ENCODE data around the gene STARD3NL. TPM values are rescaled to one million over a fixed set of nuclear protein-coding genes. Genes with fewer than 3 reads are reported as not detected.
A peak's percentile ranks its signal among the peaks of the same experiment; 100 is the strongest.
"Not testable (repeated sequence)": the region's sequence is repeated elsewhere in the genome, so short reads cannot be mapped to it uniquely, and the experiment has no call there.

The STARD3NL gene
- polyA plus RNA-seq, 3 donors from 2014 or later = 94.8 to 121 (median 113) TPM

DNA sequence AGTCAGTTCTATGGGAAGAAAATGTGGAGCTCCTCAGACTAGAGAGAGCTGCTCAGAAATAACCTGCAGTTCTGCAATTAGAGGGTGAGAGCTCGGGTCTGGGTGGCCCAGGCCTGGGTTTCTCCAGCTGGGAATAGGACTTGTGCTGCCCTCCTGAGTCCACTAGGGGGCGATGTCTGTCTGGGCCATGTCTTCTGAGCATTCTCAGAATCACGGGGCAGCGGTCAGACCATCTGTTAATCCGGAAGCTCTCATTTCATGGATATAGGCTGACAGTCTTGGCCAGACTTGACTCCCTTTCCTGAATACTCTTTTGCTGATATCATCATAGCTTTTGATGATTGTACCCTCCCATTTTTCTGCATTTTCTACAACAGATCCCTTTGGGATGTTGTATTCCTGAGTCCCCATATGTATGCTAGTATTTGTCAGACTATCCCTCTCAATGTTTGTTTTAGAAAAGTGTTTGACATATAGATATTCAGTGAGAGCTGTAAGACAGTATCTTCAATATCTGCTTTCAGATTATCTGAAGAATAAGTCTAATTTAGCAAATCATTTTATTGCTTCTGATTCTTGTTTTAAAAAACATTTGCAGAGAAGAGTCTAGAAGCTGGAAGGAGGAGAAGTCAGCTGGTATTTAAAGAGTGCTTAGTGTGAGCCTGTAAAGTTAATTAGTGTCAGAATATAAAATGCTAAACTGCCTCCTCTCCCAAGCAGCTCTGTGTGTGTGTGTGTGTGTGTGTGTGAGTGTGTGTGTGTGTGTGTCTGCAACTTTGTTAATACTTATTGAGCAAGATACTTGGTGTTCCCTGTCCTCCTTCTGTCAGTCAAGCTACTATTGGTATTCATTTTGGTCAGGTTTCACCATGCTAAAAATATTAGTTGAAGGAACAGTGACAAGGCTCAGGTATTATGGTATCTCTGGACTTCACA is 38.0 kb downstream of the STARD3NL start:
- H3K27me3 Mint-ChIP-seq (ENCODE audit: low read depth in 3 of 3) = peaks cover 2 to 5% (median 5%) of the 10 kb centered on the region in 3 donors
- no peaks in the 10 kb centered on the region for H3K9me3 Mint-ChIP-seq
- peak overlapping the region; percentile 87 to 95 (median 90) for H3K4me3 Mint-ChIP-seq
- peak; percentile 86 to 87 (median 87) for DNase-seq
- H3K27ac Mint-ChIP-seq = peak overlapping the region; percentile 95 to 100 (median 98)
- H3K4me1 Mint-ChIP-seq = peaks cover 56 to 64% of the 10 kb centered on the region in 2 donors
- peaks cover 20 to 31% (median 28%) of the 10 kb centered on the region in 3 donors for H3K36me3 Mint-ChIP-seq

DNA sequence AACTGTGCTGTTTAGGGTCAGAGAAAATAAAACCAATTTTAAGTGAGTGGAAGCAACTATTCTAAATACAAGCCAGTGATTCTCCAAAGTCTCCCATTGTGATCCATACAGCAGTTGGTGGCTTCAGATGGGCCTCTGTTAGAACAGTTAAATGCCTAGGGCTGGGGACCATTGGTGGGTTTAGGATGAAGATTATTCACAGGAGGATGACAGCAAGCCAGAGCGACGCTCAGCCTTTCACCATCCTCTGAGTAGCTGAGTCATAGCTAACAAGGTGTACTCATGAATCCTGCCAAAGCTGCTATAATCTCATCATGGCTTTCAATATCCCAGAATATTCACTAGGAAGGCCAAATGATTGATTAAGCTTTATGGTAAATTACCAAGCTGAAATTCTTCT is 39.6 kb downstream of the STARD3NL start:
- Mint-ChIP-seq H3K4me3 (peak overlapping the region; percentile 87 to 95 (median 90)), H3K27me3 (ENCODE audit: low read depth in 3 of 3) (peaks cover 2 to 5% (median 3%) of the 10 kb centered on the region in 3 donors), H3K4me1 (peaks cover 69 to 76% of the 10 kb centered on the region in 2 donors), H3K9me3 (no peaks in the 10 kb centered on the region), H3K27ac (peak overlapping the region; percentile 95 to 100 (median 98)), H3K36me3 (peaks cover 21 to 30% (median 29%) of the 10 kb centered on the region in 3 donors)
- no peak for DNase-seq

DNA sequence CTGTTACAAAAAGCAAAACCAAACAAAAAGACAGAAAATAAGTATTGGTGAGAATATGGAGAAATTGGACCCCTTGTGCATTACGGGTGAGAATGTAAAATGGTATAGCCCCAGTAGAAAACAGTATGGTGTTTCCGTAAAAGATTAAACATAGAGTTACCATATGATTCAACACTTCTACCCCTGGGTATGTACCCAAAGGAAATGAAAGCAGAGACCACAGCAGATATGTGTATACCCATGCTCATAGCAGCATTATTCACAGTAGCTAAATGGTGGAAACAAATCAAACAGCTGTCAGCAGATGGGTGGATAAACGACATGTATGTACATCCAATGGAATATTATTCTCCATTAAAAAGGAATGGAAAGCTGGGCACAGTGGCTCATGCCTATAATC is 42.4 kb downstream of the STARD3NL start:
- DNase-seq = peak; percentile 65 to 75 (median 71)
- H3K27ac Mint-ChIP-seq = peak overlapping the region; percentile 95 to 100 (median 98)
- peaks cover 22 to 37% (median 26%) of the 10 kb centered on the region in 3 donors for H3K36me3 Mint-ChIP-seq
- H3K4me3 Mint-ChIP-seq = peak overlapping the region; percentile 87 to 95 (median 90)
- peaks cover 94 to 100% of the 10 kb centered on the region in 2 donors for H3K4me1 Mint-ChIP-seq
- H3K27me3 Mint-ChIP-seq (ENCODE audit: low read depth in 3 of 3) = peaks cover 2 to 5% (median 3%) of the 10 kb centered on the region in 3 donors
- no peaks in the 10 kb centered on the region for H3K9me3 Mint-ChIP-seq

DNA sequence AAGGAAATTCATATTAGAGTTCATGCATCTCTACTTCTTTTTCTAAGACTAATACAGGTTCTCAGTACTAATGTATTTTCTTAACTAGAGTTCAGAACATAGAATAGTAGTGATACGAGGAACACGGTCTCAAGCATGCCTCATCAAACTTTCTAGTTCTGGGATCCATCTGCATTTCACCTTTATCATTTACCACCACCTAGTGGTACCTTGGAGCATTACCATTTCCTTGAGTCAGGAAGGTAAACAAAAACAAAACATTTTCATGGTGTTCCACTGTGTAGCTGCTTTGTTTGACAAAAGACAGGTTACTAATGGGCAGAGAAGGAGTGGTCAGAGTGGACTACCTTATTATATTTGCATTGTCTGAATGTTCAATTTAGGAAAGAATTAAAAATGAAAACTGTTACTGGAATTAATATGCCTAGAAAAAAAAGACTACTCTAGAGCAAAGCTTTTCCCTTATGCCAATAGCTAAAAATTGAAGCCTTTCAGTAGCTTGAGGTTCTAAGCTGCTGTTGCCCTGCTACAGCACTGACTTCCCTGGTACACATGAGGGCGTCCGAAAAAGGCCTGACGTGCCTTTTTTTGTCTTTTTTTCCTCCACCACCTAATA is 44.5 kb downstream of the STARD3NL start:
- H3K9me3 Mint-ChIP-seq = no peaks in the 10 kb centered on the region
- H3K4me3 Mint-ChIP-seq = peak overlapping the region; percentile 55 to 93 (median 71)
- peaks cover 2 to 5% (median 3%) of the 10 kb centered on the region in 3 donors for H3K27me3 Mint-ChIP-seq (ENCODE audit: low read depth in 3 of 3)
- H3K27ac Mint-ChIP-seq = peak overlapping the region; percentile 94 to 100 (median 97)
- H3K4me1 Mint-ChIP-seq = peaks cover 94 to 100% of the 10 kb centered on the region in 2 donors
- peak; percentile 64 to 69 (median 66) for DNase-seq
- H3K36me3 Mint-ChIP-seq = peaks cover 24 to 55% (median 35%) of the 10 kb centered on the region in 3 donors

DNA sequence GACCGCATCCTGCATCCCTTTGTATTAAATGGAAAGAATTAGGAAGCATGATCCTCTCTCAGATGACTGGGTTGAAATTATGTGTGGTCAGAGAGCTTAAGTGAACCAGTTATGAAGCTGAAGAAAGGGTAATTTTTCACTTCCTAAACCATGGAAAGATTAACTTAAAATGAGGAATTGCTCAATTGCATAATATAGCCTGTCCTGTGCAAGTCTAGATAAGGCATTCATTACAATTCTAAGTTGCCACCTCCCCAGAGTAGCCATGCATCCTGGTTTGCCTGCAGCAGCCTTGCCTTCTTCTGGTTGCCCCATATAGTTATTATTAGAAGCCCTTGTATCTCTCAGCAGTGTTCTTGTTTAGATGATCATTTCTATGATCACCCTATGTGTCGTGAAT is 45.3 kb downstream of the STARD3NL start:
- DNase-seq = no peak
- peaks cover 29 to 60% (median 40%) of the 10 kb centered on the region in 3 donors for H3K36me3 Mint-ChIP-seq
- H3K4me1 Mint-ChIP-seq = peaks cover 94 to 100% of the 10 kb centered on the region in 2 donors
- H3K9me3 Mint-ChIP-seq = no peaks in the 10 kb centered on the region
- H3K27me3 Mint-ChIP-seq (ENCODE audit: low read depth in 3 of 3) = peaks cover 0 to 5% (median 2%) of the 10 kb centered on the region in 3 donors
- H3K4me3 Mint-ChIP-seq = peak overlapping the region; percentile 55 to 93 (median 71)
- peak overlapping the region; percentile 94 to 100 (median 97) for H3K27ac Mint-ChIP-seq

DNA sequence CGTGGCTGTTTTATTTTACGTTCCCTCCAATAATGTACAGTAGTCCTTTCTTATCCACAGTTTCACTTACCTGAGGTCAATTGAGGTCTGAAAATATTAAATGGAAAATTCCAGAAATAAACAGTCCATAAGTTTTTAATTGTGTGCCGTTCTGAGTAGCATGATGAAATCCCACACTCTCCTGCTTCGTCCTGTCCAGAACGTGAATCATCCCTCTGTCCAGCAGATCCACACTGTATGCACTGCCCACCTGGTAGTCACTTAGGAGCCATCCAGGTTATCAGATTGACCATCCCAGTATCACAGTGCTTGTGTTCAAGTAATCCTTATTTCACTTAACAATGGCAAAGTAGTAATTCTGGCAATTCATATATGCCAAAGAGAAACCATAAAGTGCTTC is 46.3 kb downstream of the STARD3NL start:
- peaks cover 97 to 100% of the 10 kb centered on the region in 2 donors for H3K4me1 Mint-ChIP-seq
- DNase-seq = peak in 1 of 3 donors; percentile 33
- peaks cover under 1 to 5% (median 2%) of the 10 kb centered on the region in 3 donors for H3K27me3 Mint-ChIP-seq (ENCODE audit: low read depth in 3 of 3)
- H3K4me3 Mint-ChIP-seq = peak overlapping the region; percentile 84 to 93 (median 85)
- no peaks in the 10 kb centered on the region for H3K9me3 Mint-ChIP-seq
- peaks cover 38 to 65% (median 49%) of the 10 kb centered on the region in 3 donors for H3K36me3 Mint-ChIP-seq
- peak overlapping the region; percentile 97 to 100 (median 98) for H3K27ac Mint-ChIP-seq

DNA sequence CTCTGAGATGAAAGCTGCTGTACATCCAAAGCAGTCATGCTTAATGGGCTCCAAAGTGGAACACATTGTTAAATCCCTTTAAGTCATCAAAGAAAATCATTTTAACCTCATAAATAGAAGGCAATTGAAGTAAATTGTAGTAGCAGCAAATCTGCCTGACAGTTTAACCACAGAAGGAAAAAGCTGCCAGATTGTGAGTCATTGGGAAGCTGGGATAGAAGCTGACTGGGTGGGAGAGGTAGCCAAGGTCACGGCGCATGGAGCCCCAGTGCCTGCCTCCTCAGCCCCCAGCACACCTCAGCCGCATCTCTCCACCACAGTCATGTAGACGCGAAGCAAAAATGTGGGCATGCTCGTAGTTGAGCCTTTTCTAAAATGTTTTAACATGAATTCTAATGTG is 51.3 kb downstream of the STARD3NL start:
- peaks cover 7 to 23% (median 11%) of the 10 kb centered on the region in 3 donors for H3K27me3 Mint-ChIP-seq (ENCODE audit: low read depth in 3 of 3)
- peak overlapping the region; percentile 97 to 100 (median 98) for H3K27ac Mint-ChIP-seq
- H3K9me3 Mint-ChIP-seq = no peaks in the 10 kb centered on the region
- peak overlapping the region; percentile 70 to 86 (median 74) for H3K4me3 Mint-ChIP-seq
- H3K4me1 Mint-ChIP-seq = peaks cover 98 to 100% of the 10 kb centered on the region in 2 donors
- peak in 2 of 3 donors; percentile 37 to 50 for DNase-seq
- H3K36me3 Mint-ChIP-seq = peaks cover 37 to 65% (median 48%) of the 10 kb centered on the region in 3 donors

DNA sequence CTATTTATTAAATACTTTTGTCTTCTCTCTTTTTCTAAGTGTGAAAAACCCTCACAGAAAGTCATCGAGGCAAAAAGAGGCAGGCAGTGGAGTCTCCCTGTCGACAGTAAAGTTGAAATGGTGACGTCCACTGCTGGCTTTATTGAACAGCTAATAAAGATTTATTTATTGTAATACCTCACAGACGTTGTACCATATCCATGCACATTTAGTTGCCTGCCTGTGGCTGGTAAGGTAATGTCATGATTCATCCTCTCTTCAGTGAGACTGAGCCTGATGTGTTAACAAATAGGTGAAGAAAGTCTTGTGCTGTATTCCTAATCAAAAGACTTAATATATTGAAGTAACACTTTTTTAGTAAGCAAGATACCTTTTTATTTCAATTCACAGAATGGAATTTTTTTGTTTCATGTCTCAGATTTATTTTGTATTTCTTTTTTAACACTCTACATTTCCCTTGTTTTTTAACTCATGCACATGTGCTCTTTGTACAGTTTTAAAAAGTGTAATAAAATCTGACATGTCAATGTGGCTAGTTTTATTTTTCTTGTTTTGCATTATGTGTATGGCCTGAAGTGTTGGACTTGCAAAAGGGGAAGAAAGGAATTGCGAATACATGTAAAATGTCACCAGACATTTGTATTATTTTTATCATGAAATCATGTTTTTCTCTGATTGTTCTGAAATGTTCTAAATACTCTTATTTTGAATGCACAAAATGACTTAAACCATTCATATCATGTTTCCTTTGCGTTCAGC is 52.0 kb downstream of the STARD3NL start:
- DNase-seq = no peak
- Mint-ChIP-seq H3K4me1 (peaks cover 98 to 100% of the 10 kb centered on the region in 2 donors), H3K9me3 (no peaks in the 10 kb centered on the region), H3K4me3 (peak overlapping the region; percentile 70 to 86 (median 74)), H3K27me3 (ENCODE audit: low read depth in 3 of 3) (peaks cover 7 to 29% (median 11%) of the 10 kb centered on the region in 3 donors), H3K27ac (peak overlapping the region; percentile 97 to 100 (median 98)), H3K36me3 (peaks cover 37 to 63% (median 46%) of the 10 kb centered on the region in 3 donors)

DNA sequence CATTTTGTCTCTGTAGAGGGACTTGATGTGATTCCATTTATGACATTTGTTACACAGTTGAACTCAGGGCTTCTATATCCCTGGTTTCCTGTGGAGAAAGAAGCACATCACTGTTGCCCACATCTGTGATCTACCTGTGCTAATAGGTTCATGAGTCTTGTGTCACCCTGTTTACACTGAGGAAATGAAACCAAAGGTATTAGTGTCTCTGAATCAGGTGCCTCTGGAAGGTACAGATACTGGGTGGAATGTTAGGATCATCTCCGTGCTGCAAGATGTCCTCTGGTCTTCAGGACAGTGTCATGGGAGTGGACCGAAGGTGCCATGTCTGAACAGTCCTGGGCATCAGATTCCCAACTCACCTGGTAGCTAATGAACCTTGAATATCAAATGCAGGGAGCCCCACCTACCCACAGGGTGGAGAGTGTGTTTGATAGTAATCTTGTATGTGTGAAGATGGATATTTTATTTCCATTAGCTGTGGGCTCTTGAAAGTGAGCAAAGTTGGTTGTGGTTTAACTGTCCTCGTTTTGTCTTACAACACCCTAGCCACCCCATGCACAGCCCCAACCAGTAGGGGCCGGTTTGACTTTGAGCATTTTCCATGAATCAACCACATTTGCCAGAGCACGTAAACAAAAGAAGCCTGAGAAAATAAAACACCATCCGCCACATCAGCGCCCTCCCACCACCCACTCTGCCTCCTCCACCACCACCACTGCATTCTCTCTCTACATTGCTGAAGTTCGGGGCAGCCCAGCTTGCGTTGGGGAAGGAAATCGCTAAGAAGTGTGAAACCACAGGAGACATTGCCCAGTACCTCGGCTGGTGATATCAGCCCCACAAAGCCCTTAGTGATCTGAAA is 54.7 kb downstream of the STARD3NL start:
- Mint-ChIP-seq H3K27ac (peak overlapping the region; percentile 97 to 100 (median 98)), H3K36me3 (peaks cover 44 to 56% (median 54%) of the 10 kb centered on the region in 3 donors), H3K4me3 (peak overlapping the region; percentile 65 to 75 (median 69)), H3K27me3 (ENCODE audit: low read depth in 3 of 3) (peaks cover 7 to 29% (median 10%) of the 10 kb centered on the region in 3 donors), H3K9me3 (no peaks in the 10 kb centered on the region), H3K4me1 (peaks cover 97 to 100% of the 10 kb centered on the region in 2 donors)
- peak; percentile 98 for DNase-seq

DNA sequence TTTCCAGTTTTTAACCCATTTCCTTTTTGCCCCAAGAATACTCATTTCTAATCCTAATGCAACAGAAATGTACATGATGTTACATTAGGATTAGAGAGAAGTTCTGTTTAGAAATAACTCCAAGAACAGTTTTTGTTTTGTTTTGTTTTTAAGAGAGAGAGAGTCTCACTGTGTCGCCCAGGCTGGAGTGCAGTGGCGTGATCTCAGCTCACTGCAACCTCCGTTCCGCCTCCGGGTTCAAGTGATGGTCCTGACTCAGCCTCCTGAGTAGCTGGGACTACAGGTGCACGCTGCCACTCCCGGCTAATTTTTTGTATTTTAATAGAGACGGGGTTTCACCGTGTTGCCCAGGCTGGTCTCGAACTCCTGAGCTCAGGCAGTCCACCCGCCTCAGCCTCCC is 56.7 kb downstream of the STARD3NL start:
- Mint-ChIP-seq H3K36me3 (peaks cover 39 to 54% (median 51%) of the 10 kb centered on the region in 3 donors), H3K4me3 (peak overlapping the region; percentile 62 to 77 (median 71)), H3K27me3 (ENCODE audit: low read depth in 3 of 3) (peaks cover 7 to 25% (median 10%) of the 10 kb centered on the region in 3 donors), H3K27ac (peak overlapping the region; percentile 97 to 100 (median 98)), H3K4me1 (peaks cover 95 to 99% of the 10 kb centered on the region in 2 donors)
- not testable (repeated sequence) for H3K9me3 Mint-ChIP-seq
- DNase-seq = peak in 2 of 3 donors; percentile 47 to 52

DNA sequence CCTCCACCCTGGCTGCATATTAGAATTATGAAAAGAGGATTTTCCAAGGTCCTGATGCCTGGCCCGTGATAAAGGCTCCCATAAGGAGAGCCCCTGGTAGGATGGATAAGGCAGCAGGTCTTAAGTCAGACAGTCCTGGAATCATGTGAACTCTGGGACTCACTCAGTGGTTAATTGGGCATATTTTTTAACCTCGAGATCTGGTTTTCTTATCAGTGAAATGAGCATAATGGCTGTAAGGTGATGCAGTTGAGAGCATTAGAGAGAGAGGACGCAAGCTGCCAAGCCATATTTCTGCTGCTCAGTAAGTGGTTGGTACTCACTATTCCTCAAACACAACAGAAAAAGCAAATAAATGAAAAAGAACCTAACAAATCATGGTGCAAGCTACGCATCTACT is 57.6 kb downstream of the STARD3NL start:
- Mint-ChIP-seq H3K4me3 (peak overlapping the region; percentile 62 to 77 (median 71)), H3K27me3 (ENCODE audit: low read depth in 3 of 3) (peaks cover 7 to 23% (median 10%) of the 10 kb centered on the region in 3 donors), H3K4me1 (peaks cover 90 to 94% of the 10 kb centered on the region in 2 donors), H3K9me3 (no peaks in the 10 kb centered on the region), H3K27ac (peak overlapping the region; percentile 97 to 100 (median 98)), H3K36me3 (peaks cover 33 to 48% (median 44%) of the 10 kb centered on the region in 3 donors)
- no peak for DNase-seq

DNA sequence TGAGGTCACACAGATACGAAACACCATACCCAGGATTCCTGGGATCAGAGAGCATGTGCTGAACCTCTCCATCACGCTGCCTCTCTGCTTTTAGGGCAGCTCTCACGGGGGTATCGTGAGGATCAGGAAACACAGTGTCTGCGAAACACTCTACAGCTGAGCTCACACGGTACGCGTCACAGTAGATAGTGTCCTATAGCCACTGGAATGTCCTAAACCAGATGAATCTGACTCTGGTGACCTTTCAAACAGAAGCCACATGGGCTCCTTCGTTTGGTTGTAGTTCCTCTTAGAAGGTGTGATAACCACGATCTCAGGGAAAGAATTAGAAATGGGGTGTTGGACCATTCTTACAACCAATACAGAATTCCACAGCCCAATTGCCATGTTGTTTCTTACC is 61.1 kb downstream of the STARD3NL start:
- Mint-ChIP-seq H3K27me3 (ENCODE audit: low read depth in 3 of 3) (peaks cover 0 to 13% (median 3%) of the 10 kb centered on the region in 3 donors), H3K4me1 (peaks cover 80 to 87% of the 10 kb centered on the region in 2 donors), H3K4me3 (peak overlapping the region; percentile 18 to 61 (median 43))

More for the DNA sequence above, 61.1 kb downstream of the STARD3NL start:
- H3K9me3 Mint-ChIP-seq, DNase-seq: not testable (repeated sequence)
- Mint-ChIP-seq H3K36me3 (peaks cover 50 to 62% (median 57%) of the 10 kb centered on the region in 3 donors), H3K27ac (peak overlapping the region; percentile 88 to 98 (median 96))

Data from immature natural killer cell (primary cell).